Duodenal mucosa (tissue), 2 donors: ENCODE measurements around the gene CHRNA1.
"Not testable (repeated sequence)": the region's sequence is repeated elsewhere in the genome, so short reads cannot be mapped to it uniquely, and the experiment has no call there.

ENCODE experiments used
- H3K27ac ChIP-seq: one replicate; pipeline ENCODE4 v1.7.0; 2013; ENCODE audit warnings: low read depth, low read length
- H3K27me3 ChIP-seq, 2 donors: one replicate each; pipeline ENCODE4 v1.7.0; 2013; ENCODE audit warnings: low read length in 2 of 2, control low read depth in 1 of 2; ENCODE audit not compliant: insufficient read depth in 2 of 2, control insufficient read depth in 1 of 2
- H3K36me3 ChIP-seq, 2 donors: one replicate each; pipeline ENCODE4 v1.7.0; 2013; ENCODE audit warnings: low read length in 2 of 2, control low read depth in 1 of 2; ENCODE audit not compliant: insufficient read depth in 2 of 2, control insufficient read depth in 1 of 2
- H3K4me1 ChIP-seq, 2 donors: one replicate each; pipeline ENCODE4 v1.7.0; 2013; ENCODE audit warnings: low read length in 2 of 2, control low read depth in 1 of 2; ENCODE audit not compliant: insufficient read depth in 2 of 2, control insufficient read depth in 1 of 2
- H3K4me3 ChIP-seq, 2 donors: one replicate each; pipeline ENCODE4 v1.7.0; 2013; ENCODE audit warnings: low read length in 2 of 2, low read depth in 1 of 2
- H3K9ac ChIP-seq, 2 donors: one replicate each; pipeline ENCODE4 v1.7.0; 2013; ENCODE audit warnings: low read length in 2 of 2, low read depth in 1 of 2
- H3K9me3 ChIP-seq, 2 donors: one replicate each; pipeline ENCODE4 v1.7.0; 2013; ENCODE audit warnings: low read length in 2 of 2, control low read depth in 1 of 2; ENCODE audit not compliant: control insufficient read depth in 1 of 2

Gene CHRNA1

DNA sequence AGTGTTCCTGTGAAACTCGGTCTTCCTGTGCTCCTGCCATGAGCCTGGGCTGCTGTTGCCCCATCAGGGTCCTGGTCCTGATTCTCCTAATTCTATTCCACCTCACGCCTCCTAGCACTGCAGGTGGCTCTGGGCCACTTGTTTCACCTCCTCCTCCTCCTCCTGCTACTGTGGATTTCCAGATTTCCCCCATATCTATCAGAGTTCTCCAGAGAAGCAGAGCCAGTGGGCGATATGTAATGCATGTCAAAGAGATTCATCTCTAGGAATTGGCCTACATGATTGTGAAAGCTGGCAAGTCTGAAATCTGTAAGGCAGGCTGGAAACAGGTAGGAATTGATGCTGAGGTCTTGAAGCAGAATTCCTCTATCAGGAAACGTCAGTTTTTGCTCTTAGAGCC lies 45.3 kb downstream of the CHRNA1 start:
- Histone ChIP-seq H3K4me1 (no peaks in the 10 kb centered on the region), H3K4me3 (no peak overlapping the region), H3K9me3 (no peaks in the 10 kb centered on the region)

GRCh38 chr2:174718591-174718990 lies 45.7 kb downstream of the CHRNA1 start:
- Histone ChIP-seq H3K36me3 (no peaks in the 10 kb centered on the region), H3K9ac (no peak overlapping the region), H3K9me3 (no peaks in the 10 kb centered on the region), H3K4me3 (no peak overlapping the region), H3K27me3 (peaks cover 0 to 3% of the 10 kb centered on the region in 2 donors), H3K27ac (no peak overlapping the region), H3K4me1 (no peaks in the 10 kb centered on the region)

More for the DNA sequence above, 45.3 kb downstream of the CHRNA1 start:
- Histone ChIP-seq H3K9ac (no peak overlapping the region), H3K27me3 (peaks cover 0 to 3% of the 10 kb centered on the region in 2 donors), H3K27ac (no peak overlapping the region), H3K36me3 (no peaks in the 10 kb centered on the region)

GRCh38 chr2:174717916-174718315 lies 46.4 kb downstream of the CHRNA1 start:
- Histone ChIP-seq H3K27me3 (peaks cover 0 to 3% of the 10 kb centered on the region in 2 donors), H3K36me3 (no peaks in the 10 kb centered on the region), H3K9ac (no peak overlapping the region), H3K9me3 (no peaks in the 10 kb centered on the region), H3K4me1 (no peaks in the 10 kb centered on the region), H3K27ac (no peak overlapping the region), H3K4me3 (no peak overlapping the region)

GRCh38 chr2:174717273-174717672 lies 47.0 kb downstream of the CHRNA1 start:
- H3K27me3 ChIP-seq = peaks cover 0 to 3% of the 10 kb centered on the region in 2 donors
- no peak overlapping the region for H3K9ac ChIP-seq
- H3K27ac ChIP-seq = no peak overlapping the region
- no peaks in the 10 kb centered on the region for H3K4me1 ChIP-seq
- no peaks in the 10 kb centered on the region for H3K9me3 ChIP-seq
- H3K36me3 ChIP-seq = no peaks in the 10 kb centered on the region
- H3K4me3 ChIP-seq = no peak overlapping the region

- Histone ChIP-seq H3K4me1 (no peaks in the 10 kb centered on the region), H3K4me3 (no peak overlapping the region), H3K27me3 (peaks cover 0 to 3% of the 10 kb centered on the region in 2 donors), H3K9ac (no peak overlapping the region), H3K27ac (no peak overlapping the region), H3K36me3 (no peaks in the 10 kb centered on the region), H3K9me3 (no peaks in the 10 kb centered on the region)
Measured at GRCh38 chr2:174716785-174717184, 47.5 kb downstream of the CHRNA1 start.

- H3K27me3 ChIP-seq = no peaks in the 10 kb centered on the region
- no peak overlapping the region for H3K9ac ChIP-seq
- no peaks in the 10 kb centered on the region for H3K36me3 ChIP-seq
- no peaks in the 10 kb centered on the region for H3K4me1 ChIP-seq
- H3K9me3 ChIP-seq = no peaks in the 10 kb centered on the region
- H3K4me3 ChIP-seq = no peak overlapping the region
- H3K27ac ChIP-seq = no peak overlapping the region
Measured at GRCh38 chr2:174713686-174714085, 50.6 kb downstream of the CHRNA1 start.

GRCh38 chr2:174711206-174711605 lies 53.1 kb downstream of the CHRNA1 start:
- no peak overlapping the region for H3K9ac ChIP-seq
- no peaks in the 10 kb centered on the region for H3K36me3 ChIP-seq
- no peak overlapping the region for H3K27ac ChIP-seq
- no peaks in the 10 kb centered on the region for H3K4me1 ChIP-seq
- H3K4me3 ChIP-seq = no peak overlapping the region
- no peaks in the 10 kb centered on the region for H3K9me3 ChIP-seq
- H3K27me3 ChIP-seq = peaks cover 0 to 2% of the 10 kb centered on the region in 2 donors

- H3K4me1 ChIP-seq, H3K4me3 ChIP-seq, H3K27me3 ChIP-seq, H3K9me3 ChIP-seq, H3K27ac ChIP-seq, H3K36me3 ChIP-seq, H3K9ac ChIP-seq: not testable (repeated sequence)
Measured at GRCh38 chr2:174709416-174710004, 54.8 kb downstream of the CHRNA1 start.

DNA sequence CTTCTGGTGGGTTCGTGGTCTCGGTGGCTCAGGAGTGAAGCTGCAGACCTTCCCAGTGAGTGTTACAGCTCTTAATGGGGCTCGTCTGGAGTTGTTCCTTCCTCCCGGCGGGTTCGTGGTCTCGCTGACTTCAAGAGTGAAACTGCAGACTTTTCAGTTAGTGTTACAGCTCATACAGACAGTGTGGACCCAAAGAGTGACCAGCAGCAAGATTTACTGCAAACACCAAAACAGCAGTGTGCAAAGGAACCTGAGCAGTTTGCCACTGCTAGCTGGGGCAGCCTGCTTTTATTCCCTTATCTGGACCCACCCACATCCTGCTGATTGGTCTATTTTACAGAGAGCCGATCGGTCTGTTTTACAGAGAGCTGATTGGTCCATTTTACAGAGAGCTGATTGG lies 55.6 kb downstream of the CHRNA1 start:
- no peaks in the 10 kb centered on the region for H3K36me3 ChIP-seq
- H3K9me3 ChIP-seq = no peaks in the 10 kb centered on the region
- peaks cover 0 to 2% of the 10 kb centered on the region in 2 donors for H3K27me3 ChIP-seq
- H3K4me3 ChIP-seq = no peak overlapping the region
- H3K27ac ChIP-seq = no peak overlapping the region
- H3K9ac ChIP-seq = no peak overlapping the region
- H3K4me1 ChIP-seq = no peaks in the 10 kb centered on the region

GRCh38 chr2:174705321-174705720 lies 59.0 kb downstream of the CHRNA1 start:
- H3K9me3 ChIP-seq = no peaks in the 10 kb centered on the region
- H3K27me3 ChIP-seq = peaks cover 0 to 2% of the 10 kb centered on the region in 2 donors
- H3K27ac ChIP-seq = no peak overlapping the region
- H3K36me3 ChIP-seq = no peaks in the 10 kb centered on the region
- no peak overlapping the region for H3K9ac ChIP-seq
- no peak overlapping the region for H3K4me3 ChIP-seq
- H3K4me1 ChIP-seq = no peaks in the 10 kb centered on the region

- Histone ChIP-seq H3K4me1 (no peaks in the 10 kb centered on the region), H3K27ac (no peak overlapping the region), H3K9me3 (no peaks in the 10 kb centered on the region), H3K9ac (no peak overlapping the region), H3K27me3 (peaks cover 0 to 2% of the 10 kb centered on the region in 2 donors), H3K4me3 (no peak overlapping the region), H3K36me3 (no peaks in the 10 kb centered on the region)
Measured at GRCh38 chr2:174704642-174705041, 59.6 kb downstream of the CHRNA1 start.
